NCI-H2227 treated with DMSO at 0.1 percent for 48 hours (cell line): Measurements from ENCODE around the gene PTPN11.
A peak's percentile ranks its signal among the peaks of the same experiment; 100 is the strongest.
"Not testable (repeated sequence)": the region's sequence is repeated elsewhere in the genome, so short reads cannot be mapped to it uniquely, and the experiment has no call there.

Experiments
- DNase-seq: peaks from one replicate; lab custom pipeline; 2025; lab: John Stamatoyannopoulos, UW

PTPN11 gene

GRCh38 chr12:112448165-112448564 lies 29.4 kb downstream of the PTPN11 start:
- not testable (repeated sequence) for DNase-seq

- DNase-seq: no peak
Observed at GRCh38 chr12:112450725-112451124, 32.0 kb downstream of the PTPN11 start.

GRCh38 chr12:112456029-112456428 lies 37.3 kb downstream of the PTPN11 start:
- DNase-seq: no peak

- DNase-seq: not testable (repeated sequence)
Observed at GRCh38 chr12:112457142-112457541, 38.4 kb downstream of the PTPN11 start.

GRCh38 chr12:112458330-112458729 lies 39.6 kb downstream of the PTPN11 start:
- no peak for DNase-seq

GRCh38 chr12:112458751-112459150 lies 40.0 kb downstream of the PTPN11 start:
- DNase-seq: no peak

GRCh38 chr12:112463478-112463877 lies 44.7 kb downstream of the PTPN11 start:
- DNase-seq: no peak

- DNase-seq: no peak
Observed at GRCh38 chr12:112464605-112465004, 45.9 kb downstream of the PTPN11 start.

- DNase-seq: no peak
Observed at GRCh38 chr12:112466011-112466422, 47.3 kb downstream of the PTPN11 start.

GRCh38 chr12:112466835-112467234 lies 48.1 kb downstream of the PTPN11 start:
- no peak for DNase-seq

- no peak for DNase-seq
Observed at GRCh38 chr12:112468046-112468445, 49.3 kb downstream of the PTPN11 start.

- no peak for DNase-seq
Observed at GRCh38 chr12:112473056-112473455, 54.3 kb downstream of the PTPN11 start.

GRCh38 chr12:112479413-112479812 lies 60.7 kb downstream of the PTPN11 start:
- no peak for DNase-seq

- DNase-seq: no peak
Observed at GRCh38 chr12:112480931-112481330, 62.2 kb downstream of the PTPN11 start.

- DNase-seq: peak; percentile 8
Observed at GRCh38 chr12:112482733-112483132, 64.0 kb downstream of the PTPN11 start.

- no peak for DNase-seq
Observed at GRCh38 chr12:112486361-112486760, 67.6 kb downstream of the PTPN11 start.

GRCh38 chr12:112488257-112488876 lies 69.6 kb downstream of the PTPN11 start:
- no peak for DNase-seq

- no peak for DNase-seq
Observed at GRCh38 chr12:112489456-112489855, 70.7 kb downstream of the PTPN11 start.

- no peak for DNase-seq
Observed at GRCh38 chr12:112496496-112496895, 77.7 kb downstream of the PTPN11 start.

GRCh38 chr12:112498580-112498979 lies 79.8 kb downstream of the PTPN11 start:
- no peak for DNase-seq

GRCh38 chr12:112503512-112503911 lies 84.8 kb downstream of the PTPN11 start:
- DNase-seq: no peak

GRCh38 chr12:112506513-112507166 lies 87.9 kb downstream of the PTPN11 start:
- no peak for DNase-seq

GRCh38 chr12:112513471-112513870 lies 94.7 kb downstream of the PTPN11 start:
- DNase-seq: no peak

- DNase-seq: no peak
Observed at GRCh38 chr12:112514456-112514855, 95.7 kb downstream of the PTPN11 start.
